NB4 (cell line): Measurements from ENCODE around the gene YES1.

Experiments used
- MAX ChIP-seq: IDR thresholded peaks from 2 replicates; pipeline ENCODE4 v1.6.1; 2011; ENCODE audit warnings: low read depth, low read length
- POLR2A ChIP-seq: IDR thresholded peaks from 2 replicates; pipeline ENCODE4 v1.6.1; 2011; ENCODE audit warnings: mild to moderate bottlenecking; ENCODE audit not compliant: insufficient read length; ENCODE audit errors: extremely low read depth
- TF ChIP-seq, protein P1 (sequence below): IDR thresholded peaks from one replicate; pipeline ENCODE4 v1.5.1; 2012; ENCODE audit warnings: low read depth, low read length

- TF ChIP-seq, protein P1, sequence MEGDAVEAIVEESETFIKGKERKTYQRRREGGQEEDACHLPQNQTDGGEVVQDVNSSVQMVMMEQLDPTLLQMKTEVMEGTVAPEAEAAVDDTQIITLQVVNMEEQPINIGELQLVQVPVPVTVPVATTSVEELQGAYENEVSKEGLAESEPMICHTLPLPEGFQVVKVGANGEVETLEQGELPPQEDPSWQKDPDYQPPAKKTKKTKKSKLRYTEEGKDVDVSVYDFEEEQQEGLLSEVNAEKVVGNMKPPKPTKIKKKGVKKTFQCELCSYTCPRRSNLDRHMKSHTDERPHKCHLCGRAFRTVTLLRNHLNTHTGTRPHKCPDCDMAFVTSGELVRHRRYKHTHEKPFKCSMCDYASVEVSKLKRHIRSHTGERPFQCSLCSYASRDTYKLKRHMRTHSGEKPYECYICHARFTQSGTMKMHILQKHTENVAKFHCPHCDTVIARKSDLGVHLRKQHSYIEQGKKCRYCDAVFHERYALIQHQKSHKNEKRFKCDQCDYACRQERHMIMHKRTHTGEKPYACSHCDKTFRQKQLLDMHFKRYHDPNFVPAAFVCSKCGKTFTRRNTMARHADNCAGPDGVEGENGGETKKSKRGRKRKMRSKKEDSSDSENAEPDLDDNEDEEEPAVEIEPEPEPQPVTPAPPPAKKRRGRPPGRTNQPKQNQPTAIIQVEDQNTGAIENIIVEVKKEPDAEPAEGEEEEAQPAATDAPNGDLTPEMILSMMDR, result no peak
- TF ChIP-seq POLR2A (no peak), MAX (no peak)
Observed at GRCh38 chr18:706405-706804, 105.6 kb downstream of the YES1 start.
